HL-60 (cell line): ENCODE results near the gene VIPAS39.

Source experiments
- CTCF ChIP-seq: IDR thresholded peaks from one replicate; pipeline ENCODE4 v1.5.1; 2011; ENCODE audit warnings: low read length, control low read depth, inconsistent platforms; ENCODE audit not compliant: insufficient read depth
- GABPA ChIP-seq: IDR thresholded peaks from 2 replicates; pipeline ENCODE4 v1.6.1; 2012; ENCODE audit warnings: low read depth
- POLR2AphosphoS5 ChIP-seq: IDR thresholded peaks from 2 replicates; pipeline ENCODE4 v1.6.1; 2012; ENCODE audit warnings: low read depth

DNA sequence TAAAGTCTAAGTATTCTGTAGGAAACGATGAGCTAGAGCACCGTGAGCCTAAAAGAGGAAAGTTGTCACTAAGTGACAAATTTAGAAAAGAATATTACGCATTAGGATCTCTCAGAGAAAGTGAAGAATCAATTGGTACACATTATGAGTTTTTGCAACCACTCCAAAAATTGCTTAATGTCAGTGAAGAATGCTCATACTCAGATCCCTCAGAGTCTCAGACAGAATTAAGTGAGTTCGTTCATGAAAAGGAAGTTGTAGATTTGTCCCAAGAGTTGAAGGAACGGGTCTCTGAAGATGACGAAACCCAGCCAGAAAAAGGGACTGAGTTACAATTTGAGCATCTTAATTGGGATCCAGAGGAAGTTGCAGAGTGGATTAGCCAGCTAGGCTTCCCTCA is 78.7 kb downstream of the VIPAS39 start:
- TF ChIP-seq POLR2AphosphoS5 (no peak), CTCF (no peak), GABPA (no peak)
